Testis (tissue), 3 donors: Measurements from ENCODE around the gene ARVCF. TPM values are rescaled to one million over a fixed set of nuclear protein-coding genes. Genes with fewer than 3 reads are reported as not detected.

ENCODE experiments used
- DNase-seq: peaks from one replicate; pipeline ENCODE4 v3.0.0-alpha.2; 2019
- H3K27ac ChIP-seq, 2 donors: fragments of 200-600 bp; sonication (generic); one replicate each; pipeline ENCODE4 v1.5.1; 2019
- H3K27me3 ChIP-seq: fragments of 200-600 bp; sonication (generic); one replicate; pipeline ENCODE4 v1.5.1; 2019
- H3K36me3 ChIP-seq: fragments of 200-600 bp; sonication (generic); one replicate; pipeline ENCODE4 v1.5.1; 2017; ENCODE audit warnings: low read depth; ENCODE audit errors: missing control alignments
- H3K4me1 ChIP-seq: fragments of 200-600 bp; sonication (generic); one replicate; pipeline ENCODE4 v1.5.1; 2019
- H3K4me3 ChIP-seq, 2 donors: fragments of 200-600 bp; sonication (generic); one replicate each; pipeline ENCODE4 v1.5.1; 2017 to 2019
- H3K9me3 ChIP-seq: fragments of 200-600 bp; sonication (generic); one replicate; pipeline ENCODE4 v1.5.1; 2017
- CTCF ChIP-seq, 3 experiments: fragments of 450-650 bp in 2 of 3; fragments of 200-600 bp in 1 of 3; sonication (generic) in 1 of 3; IDR thresholded peaks; one replicate each; pipeline ENCODE4 v1.5.1; 2016 to 2019; ENCODE audit warnings: antibody characterized with exemption in 3 of 3, mild to moderate bottlenecking in 2 of 3, moderate library complexity in 1 of 3
- POLR2A ChIP-seq: fragments of 450-650 bp; IDR thresholded peaks from one replicate; pipeline ENCODE4 v1.6.1; 2017; ENCODE audit warnings: antibody characterized with exemption, mild to moderate bottlenecking, moderate library complexity
- WGBS, 2 donors: methylation state at CpG; one replicate each; pipeline ENCODE4 v1.1.5; 2018; 5-methylcytosine and 5-hydroxymethylcytosine counted together
- intact Hi-C: fragments of 100-400 bp; cut with DNase I; formaldehyde crosslinking; loops from one replicate; pipeline ENCODE4 v1.15.1; 2023; ENCODE audit warnings: low total_unique reads
- polyA plus RNA-seq: library from polyadenylated mRNA; stranded (reverse); fragments of 350-450 nt; fragmentation: Illumina TruSeq; extraction: RNeasy Lipid Tissue Mini Kit (QIAGEN cat#74804); gene quantifications from one replicate; pipeline ENCODE4 v1.2.3, GENCODE V29; 2014; ENCODE audit warnings: low read depth, low replicate concordance; ENCODE audit not compliant: insufficient read depth
- total RNA-seq, 2 donors: library from RNA; depleted of rRNA; stranded (reverse); fragments of >200 nt; gene quantifications; one replicate each; pipeline ENCODE4 v1.2.3, GENCODE V29; 2016

ARVCF gene
- total and polyA plus RNA-seq, 3 donors from 2014 or later, result 21.1 to 57.7 (median 43.2) TPM

GRCh38 chr22:19988331-19988808 is 28.3 kb downstream of the ARVCF start:
- no peak for DNase-seq
- H3K4me1 ChIP-seq, result peaks cover 8% of the 10 kb centered on the region
- H3K27ac ChIP-seq, result no peak overlapping the region
- intact Hi-C loops, result no loop called here
- H3K27me3 ChIP-seq, result no peaks in the 10 kb centered on the region
- 92 to 97% methylated on average over 8 to 9 of the region's 9 CpGs for WGBS, 2 donors
- no peak for TF ChIP-seq POLR2A
- TF ChIP-seq CTCF (IDR thresholded peaks at IDR 0.05), result no peak
- no peaks in the 10 kb centered on the region for H3K9me3 ChIP-seq
- no peaks in the 10 kb centered on the region for H3K36me3 ChIP-seq
- no peak overlapping the region for H3K4me3 ChIP-seq

- H3K4me1 ChIP-seq, result peaks cover 8% of the 10 kb centered on the region
These were observed 29.0 kb downstream of the ARVCF start for GRCh38 chr22:19987394-19988306.

GRCh38 chr22:19986410-19987341 is 29.9 kb downstream of the ARVCF start:
- Histone ChIP-seq H3K27ac (peak overlapping the region in 1 of 2 donors; percentile 71), H3K4me1 (peaks cover 8% of the 10 kb centered on the region), H3K4me3 (peak overlapping the region; percentile 62 to 79), H3K27me3 (no peaks in the 10 kb centered on the region), H3K36me3 (no peaks in the 10 kb centered on the region), H3K9me3 (no peaks in the 10 kb centered on the region)
- TF ChIP-seq CTCF (IDR thresholded peaks at IDR 0.05) (no peak), POLR2A (no peak)
- 2 to 4% methylated on average over 5 to 33 of the region's 76 CpGs for WGBS, 2 donors
- intact Hi-C loops, result no loop called here
- DNase-seq, result peak; percentile 80

More at GRCh38 chr22:19987394-19988306, 29.0 kb downstream of the ARVCF start:
- Histone ChIP-seq H3K9me3 (no peaks in the 10 kb centered on the region), H3K27ac (no peak overlapping the region), H3K36me3 (no peaks in the 10 kb centered on the region), H3K27me3 (no peaks in the 10 kb centered on the region), H3K4me3 (no peak overlapping the region)
- WGBS, 2 donors, result 50 to 63% methylated on average over 12 to 24 of the region's 24 CpGs
- no peak for DNase-seq
- TF ChIP-seq CTCF (IDR thresholded peaks at IDR 0.05), result no peak
- no peak for TF ChIP-seq POLR2A
- intact Hi-C loops, result no loop called here

- Histone ChIP-seq H3K27me3 (no peaks in the 10 kb centered on the region), H3K27ac (no peak overlapping the region), H3K4me3 (peak overlapping the region in 1 of 2 donors; percentile 79), H3K4me1 (peaks cover 8% of the 10 kb centered on the region), H3K36me3 (no peaks in the 10 kb centered on the region), H3K9me3 (no peaks in the 10 kb centered on the region)
- WGBS, 2 donors, result 40 to 50% methylated on average over 1 to 2 of the region's 2 CpGs
- no peak for DNase-seq
- intact Hi-C loops, result no loop called here
- TF ChIP-seq CTCF (IDR thresholded peaks at IDR 0.05) (no peak), POLR2A (no peak)
These were observed 30.6 kb downstream of the ARVCF start for GRCh38 chr22:19986011-19986409.
